ENCODE results near the gene TENM3. TPM values are rescaled to one million over a fixed set of nuclear protein-coding genes. Genes with fewer than 3 reads are reported as not detected.

Gene TENM3
- total RNA-seq, 1 donor, result 14.0 TPM

GRCh38 chr4:182453830-182454229, 210.6 kb downstream of the TENM3 start:
- TF ChIP-seq CTCF (IDR thresholded peaks at IDR 0.05; ENCODE audit: insufficient read depth, low read length), result no peak
- H3K4me3 ChIP-seq (ENCODE audit: low read depth, low read length), result no peak overlapping the region
- DNase-seq (ENCODE audit: low read depth), result no peak

- H3K4me3 ChIP-seq (ENCODE audit: low read depth, low read length), result no peak overlapping the region
- no peak for TF ChIP-seq CTCF (IDR thresholded peaks at IDR 0.05; ENCODE audit: insufficient read depth, low read length)
- peak; percentile 16 for DNase-seq (ENCODE audit: low read depth)
Measured at GRCh38 chr4:182454440-182455013, 211.3 kb downstream of the TENM3 start.

GRCh38 chr4:182465114-182465513, 221.9 kb downstream of the TENM3 start:
- TF ChIP-seq CTCF (IDR thresholded peaks at IDR 0.05; ENCODE audit: insufficient read depth, low read length), result no peak
- no peak for DNase-seq (ENCODE audit: low read depth)
- no peak overlapping the region for H3K4me3 ChIP-seq (ENCODE audit: low read depth, low read length)

GRCh38 chr4:182465979-182466378, 222.8 kb downstream of the TENM3 start:
- no peak for TF ChIP-seq CTCF (IDR thresholded peaks at IDR 0.05; ENCODE audit: insufficient read depth, low read length)

GRCh38 chr4:182470215-182470614, 227.0 kb downstream of the TENM3 start:
- TF ChIP-seq CTCF (IDR thresholded peaks at IDR 0.05; ENCODE audit: insufficient read depth, low read length), result no peak
- no peak overlapping the region for H3K4me3 ChIP-seq (ENCODE audit: low read depth, low read length)
- DNase-seq (ENCODE audit: low read depth), result no peak

More at GRCh38 chr4:182465979-182466378, 222.8 kb downstream of the TENM3 start:
- no peak overlapping the region for H3K4me3 ChIP-seq (ENCODE audit: low read depth, low read length)
- no peak for DNase-seq (ENCODE audit: low read depth)

GRCh38 chr4:182475539-182475938, 232.3 kb downstream of the TENM3 start:
- TF ChIP-seq CTCF (IDR thresholded peaks at IDR 0.05; ENCODE audit: insufficient read depth, low read length), result no peak
- no peak for DNase-seq (ENCODE audit: low read depth)
- H3K4me3 ChIP-seq (ENCODE audit: low read depth, low read length), result no peak overlapping the region

GRCh38 chr4:182478475-182478874, 235.3 kb downstream of the TENM3 start:
- DNase-seq (ENCODE audit: low read depth), result peak; percentile 60
- H3K4me3 ChIP-seq (ENCODE audit: low read depth, low read length), result no peak overlapping the region
- peak; percentile 56 for TF ChIP-seq CTCF (IDR thresholded peaks at IDR 0.05; ENCODE audit: insufficient read depth, low read length)

Data from fibroblast of the aortic adventitia (primary cell).